RWPE2 (cell line): ENCODE measurements around the gene BMP2.

ENCODE experiments used
- ATAC-seq: fragments of 200-7000 bp; cut with Tn5 transposase; 3 replicates; pipeline ENCODE4 v1.9.1; 2021; ENCODE audit warnings: low read depth
- DNase-seq: peaks from one replicate; pipeline ENCODE4 v3.0.0-alpha.2; 2020; ENCODE audit warnings: low spot score
- H3K27ac ChIP-seq: fragments of 450-650 bp; 2 replicates; pipeline ENCODE4 v1.5.1; 2017; ENCODE audit warnings: mild to moderate bottlenecking; ENCODE audit not compliant: poor library complexity, severe bottlenecking
- H3K27me3 ChIP-seq: fragments of 250-450 bp; sonication (Bioruptor Pico); 2 replicates; pipeline ENCODE4 v1.5.1; 2021; ENCODE audit warnings: mild to moderate bottlenecking, moderate library complexity; ENCODE audit not compliant: insufficient read depth, poor library complexity, severe bottlenecking
- H3K36me3 ChIP-seq: fragments of 250-450 bp; sonication (Bioruptor Pico); 2 replicates; pipeline ENCODE4 v1.5.1; 2020; ENCODE audit warnings: low read depth, mild to moderate bottlenecking, moderate library complexity
- H3K4me1 ChIP-seq: fragments of 250-450 bp; sonication (Bioruptor Pico); 2 replicates; pipeline ENCODE4 v1.5.1; 2021; ENCODE audit warnings: mild to moderate bottlenecking, moderate library complexity; ENCODE audit not compliant: insufficient read depth, poor library complexity, severe bottlenecking
- H3K4me3 ChIP-seq: fragments of 250-450 bp; sonication (Bioruptor Pico); 2 replicates; pipeline ENCODE4 v1.5.1; 2021; ENCODE audit warnings: mild to moderate bottlenecking, moderate library complexity; ENCODE audit not compliant: severe bottlenecking
- H3K9me3 ChIP-seq: fragments of 250-450 bp; sonication (Bioruptor Pico); 2 replicates; pipeline ENCODE4 v1.5.1; 2021; ENCODE audit warnings: mild to moderate bottlenecking, moderate library complexity; ENCODE audit not compliant: severe bottlenecking
- TF ChIP-seq, protein P1 (sequence below): fragments of 450-650 bp; IDR thresholded peaks from one replicate; pipeline ENCODE4 v1.5.1; 2017; ENCODE audit warnings: mild to moderate bottlenecking, moderate library complexity; ENCODE audit not compliant: poor library complexity, severe bottlenecking

The BMP2 gene

DNA sequence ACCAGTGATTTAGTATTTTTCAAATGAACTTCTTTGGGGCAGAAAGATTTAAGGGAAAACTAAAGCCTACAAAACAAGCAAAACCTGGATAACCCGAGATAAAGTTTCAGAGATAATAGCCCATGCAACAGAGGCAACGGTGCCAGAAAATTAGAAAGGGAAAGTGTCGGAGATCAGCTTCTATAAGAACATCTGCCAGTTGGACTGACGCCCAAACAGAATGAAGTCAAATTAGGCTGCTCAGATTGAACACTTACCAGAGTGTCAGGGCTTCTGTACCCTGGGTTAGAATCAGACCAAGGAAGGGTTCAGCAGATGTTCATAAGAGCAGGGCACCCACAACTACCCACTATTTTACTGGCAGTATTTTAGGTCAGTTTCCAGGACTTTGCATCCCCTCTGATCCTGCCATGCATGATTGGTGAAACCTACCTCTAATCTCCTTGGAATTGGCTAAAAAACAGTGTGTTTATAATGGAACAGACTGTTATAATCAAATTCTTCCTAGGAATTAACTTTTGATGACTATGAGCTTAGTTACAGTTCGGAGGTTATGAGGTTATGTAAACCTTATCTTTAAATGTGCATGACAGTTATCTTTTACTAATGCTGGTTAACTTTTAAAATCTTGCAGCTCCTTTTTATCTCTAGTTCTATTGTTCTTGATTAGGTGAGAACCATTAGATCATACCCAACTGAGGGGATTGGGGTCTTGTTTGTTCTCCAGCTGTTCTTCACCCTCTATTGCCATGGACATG is 13.1 kb downstream of the BMP2 start:
- H3K36me3 ChIP-seq, result peaks cover 20% of the 10 kb centered on the region
- H3K27ac ChIP-seq, result no peak overlapping the region
- H3K4me3 ChIP-seq, result no peak overlapping the region
- DNase-seq, result no peak
- TF ChIP-seq, protein P1, sequence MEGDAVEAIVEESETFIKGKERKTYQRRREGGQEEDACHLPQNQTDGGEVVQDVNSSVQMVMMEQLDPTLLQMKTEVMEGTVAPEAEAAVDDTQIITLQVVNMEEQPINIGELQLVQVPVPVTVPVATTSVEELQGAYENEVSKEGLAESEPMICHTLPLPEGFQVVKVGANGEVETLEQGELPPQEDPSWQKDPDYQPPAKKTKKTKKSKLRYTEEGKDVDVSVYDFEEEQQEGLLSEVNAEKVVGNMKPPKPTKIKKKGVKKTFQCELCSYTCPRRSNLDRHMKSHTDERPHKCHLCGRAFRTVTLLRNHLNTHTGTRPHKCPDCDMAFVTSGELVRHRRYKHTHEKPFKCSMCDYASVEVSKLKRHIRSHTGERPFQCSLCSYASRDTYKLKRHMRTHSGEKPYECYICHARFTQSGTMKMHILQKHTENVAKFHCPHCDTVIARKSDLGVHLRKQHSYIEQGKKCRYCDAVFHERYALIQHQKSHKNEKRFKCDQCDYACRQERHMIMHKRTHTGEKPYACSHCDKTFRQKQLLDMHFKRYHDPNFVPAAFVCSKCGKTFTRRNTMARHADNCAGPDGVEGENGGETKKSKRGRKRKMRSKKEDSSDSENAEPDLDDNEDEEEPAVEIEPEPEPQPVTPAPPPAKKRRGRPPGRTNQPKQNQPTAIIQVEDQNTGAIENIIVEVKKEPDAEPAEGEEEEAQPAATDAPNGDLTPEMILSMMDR, result no peak
- no peaks in the 10 kb centered on the region for H3K9me3 ChIP-seq
- H3K27me3 ChIP-seq, result no peaks in the 10 kb centered on the region
- no peaks in the 10 kb centered on the region for H3K4me1 ChIP-seq
- ATAC-seq, result no peak

DNA sequence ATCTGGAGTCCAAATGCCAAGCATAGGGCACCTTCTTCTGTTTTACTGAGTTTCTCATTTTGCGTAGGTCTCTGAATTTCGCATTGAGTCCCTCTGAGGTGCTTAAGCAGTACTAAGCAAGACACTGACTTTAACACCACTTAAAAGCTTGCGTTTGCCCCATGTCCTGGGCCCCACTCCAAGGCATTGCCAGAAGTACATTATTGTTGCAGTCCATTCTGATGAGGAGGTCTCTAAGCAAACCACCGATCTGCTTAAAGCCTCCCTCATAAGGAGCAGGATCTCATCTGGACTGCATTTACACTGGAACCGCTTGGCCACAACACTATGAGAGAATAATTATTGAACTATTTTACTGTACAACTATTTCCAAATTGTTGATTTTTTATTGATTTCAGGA is 16.3 kb downstream of the BMP2 start:
- Histone ChIP-seq H3K9me3 (no peaks in the 10 kb centered on the region), H3K36me3 (peaks cover 12% of the 10 kb centered on the region), H3K27me3 (no peaks in the 10 kb centered on the region), H3K4me1 (no peaks in the 10 kb centered on the region), H3K4me3 (no peak overlapping the region), H3K27ac (no peak overlapping the region)
- ATAC-seq, result no peak
- TF ChIP-seq, protein P1, result no peak
- DNase-seq, result no peak

DNA sequence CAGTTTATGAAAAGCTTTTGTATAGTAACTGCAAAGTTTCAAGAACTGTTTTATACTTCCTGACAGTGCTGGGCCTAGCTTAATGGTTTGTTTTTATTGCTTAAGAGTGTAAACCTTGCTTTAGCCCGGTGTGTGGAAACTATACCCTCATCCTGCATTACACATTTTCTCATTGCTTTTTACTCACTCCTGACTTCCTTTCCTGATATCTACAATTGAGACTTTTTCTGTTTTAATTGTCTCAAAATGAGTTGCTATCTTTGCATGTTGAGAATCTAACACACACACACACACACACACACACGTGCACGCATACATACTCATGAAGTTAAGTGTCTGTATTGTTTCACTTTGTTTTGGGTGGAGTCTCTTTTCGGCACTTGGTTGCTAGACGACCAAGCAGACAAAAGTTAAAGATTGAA is 16.7 kb downstream of the BMP2 start:
- DNase-seq, result no peak
- ATAC-seq, result no peak
- no peaks in the 10 kb centered on the region for H3K27me3 ChIP-seq
- no peaks in the 10 kb centered on the region for H3K4me1 ChIP-seq
- no peak overlapping the region for H3K27ac ChIP-seq
- no peaks in the 10 kb centered on the region for H3K9me3 ChIP-seq
- TF ChIP-seq, protein P1, result no peak
- peaks cover 11% of the 10 kb centered on the region; the same call in 1 of the 2 replicates for H3K36me3 ChIP-seq
- H3K4me3 ChIP-seq, result no peak overlapping the region

DNA sequence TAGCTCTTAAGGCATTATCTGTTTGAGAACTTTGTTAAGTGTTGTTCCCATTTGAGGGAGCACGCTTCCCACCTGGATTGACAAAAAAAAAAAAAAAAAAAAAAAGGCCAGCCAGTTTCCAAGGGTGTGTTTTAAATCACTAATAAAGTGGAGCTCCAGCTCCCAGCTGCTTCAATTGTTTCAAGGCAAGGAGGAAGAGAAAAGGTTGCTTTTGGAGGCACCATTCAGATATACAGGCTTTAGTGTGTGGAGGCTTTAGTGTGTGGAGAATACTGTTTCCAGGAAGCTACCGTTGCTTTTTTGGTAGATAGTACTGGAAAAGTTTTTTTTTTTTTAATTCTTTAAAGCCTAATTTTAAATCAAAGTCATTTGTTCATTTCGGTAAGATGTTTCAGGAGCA is 17.3 kb downstream of the BMP2 start:
- no peak for ATAC-seq
- no peaks in the 10 kb centered on the region for H3K4me1 ChIP-seq
- no peaks in the 10 kb centered on the region for H3K9me3 ChIP-seq
- no peak overlapping the region for H3K27ac ChIP-seq
- no peak overlapping the region for H3K4me3 ChIP-seq
- peaks cover 11% of the 10 kb centered on the region; the same call in 1 of the 2 replicates for H3K36me3 ChIP-seq
- no peak for DNase-seq
- H3K27me3 ChIP-seq, result no peaks in the 10 kb centered on the region
- TF ChIP-seq, protein P1, result no peak

DNA sequence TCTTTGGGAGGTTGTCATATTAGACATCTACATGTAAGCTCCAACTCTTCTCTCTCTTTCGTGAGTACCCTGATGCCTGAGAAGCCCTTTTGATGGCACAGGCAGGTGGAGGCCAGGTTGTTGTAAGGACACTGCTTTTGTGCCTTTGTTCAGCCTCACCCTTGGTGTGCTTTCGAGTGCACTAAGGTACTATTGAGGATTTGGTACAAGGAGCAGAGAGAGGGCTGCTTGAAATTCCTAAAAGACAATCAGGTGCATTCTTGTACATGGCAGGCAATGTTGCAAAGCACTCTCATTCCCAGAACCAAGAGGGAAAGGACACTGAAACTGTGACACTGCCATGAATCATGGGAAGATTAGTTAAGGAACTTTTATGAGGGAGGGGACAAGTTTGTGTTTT is 19.1 kb downstream of the BMP2 start:
- no peak for ATAC-seq
- no peak for DNase-seq
- H3K36me3 ChIP-seq, result peaks cover 1% of the 10 kb centered on the region; the same call in 1 of the 2 replicates
- no peaks in the 10 kb centered on the region for H3K4me1 ChIP-seq
- H3K4me3 ChIP-seq, result no peak overlapping the region
- H3K9me3 ChIP-seq, result no peaks in the 10 kb centered on the region
- H3K27ac ChIP-seq, result no peak overlapping the region
- TF ChIP-seq, protein P1, result no peak
- H3K27me3 ChIP-seq, result no peaks in the 10 kb centered on the region
